Measurements from ENCODE around the gene FOLR1.

GRCh38 chr11:72216638-72217037 lies 24.7 kb downstream of the FOLR1 start, which contains the start of gene FOLR2:
- TF ChIP-seq, protein P1, sequence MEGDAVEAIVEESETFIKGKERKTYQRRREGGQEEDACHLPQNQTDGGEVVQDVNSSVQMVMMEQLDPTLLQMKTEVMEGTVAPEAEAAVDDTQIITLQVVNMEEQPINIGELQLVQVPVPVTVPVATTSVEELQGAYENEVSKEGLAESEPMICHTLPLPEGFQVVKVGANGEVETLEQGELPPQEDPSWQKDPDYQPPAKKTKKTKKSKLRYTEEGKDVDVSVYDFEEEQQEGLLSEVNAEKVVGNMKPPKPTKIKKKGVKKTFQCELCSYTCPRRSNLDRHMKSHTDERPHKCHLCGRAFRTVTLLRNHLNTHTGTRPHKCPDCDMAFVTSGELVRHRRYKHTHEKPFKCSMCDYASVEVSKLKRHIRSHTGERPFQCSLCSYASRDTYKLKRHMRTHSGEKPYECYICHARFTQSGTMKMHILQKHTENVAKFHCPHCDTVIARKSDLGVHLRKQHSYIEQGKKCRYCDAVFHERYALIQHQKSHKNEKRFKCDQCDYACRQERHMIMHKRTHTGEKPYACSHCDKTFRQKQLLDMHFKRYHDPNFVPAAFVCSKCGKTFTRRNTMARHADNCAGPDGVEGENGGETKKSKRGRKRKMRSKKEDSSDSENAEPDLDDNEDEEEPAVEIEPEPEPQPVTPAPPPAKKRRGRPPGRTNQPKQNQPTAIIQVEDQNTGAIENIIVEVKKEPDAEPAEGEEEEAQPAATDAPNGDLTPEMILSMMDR (IDR thresholded peaks at IDR 0.05; ENCODE audit: low read depth, low read length) = no peak
- TF ChIP-seq POLR2A (IDR thresholded peaks at IDR 0.05; ENCODE audit: extremely low read depth, insufficient read length) (no peak), MYC (IDR thresholded peaks at IDR 0.05; ENCODE audit: low read depth, low read length) (no peak)
- TF ChIP-seq, protein P2, sequence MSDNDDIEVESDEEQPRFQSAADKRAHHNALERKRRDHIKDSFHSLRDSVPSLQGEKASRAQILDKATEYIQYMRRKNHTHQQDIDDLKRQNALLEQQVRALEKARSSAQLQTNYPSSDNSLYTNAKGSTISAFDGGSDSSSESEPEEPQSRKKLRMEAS (IDR thresholded peaks at IDR 0.05; ENCODE audit: low read depth, low read length) = no peak

Measured in NB4 (cell line).